ENCODE measurements around the gene SEZ6. TPM values are rescaled to one million over a fixed set of nuclear protein-coding genes. Genes with fewer than 3 reads are reported as not detected.

Gene SEZ6, protein sequence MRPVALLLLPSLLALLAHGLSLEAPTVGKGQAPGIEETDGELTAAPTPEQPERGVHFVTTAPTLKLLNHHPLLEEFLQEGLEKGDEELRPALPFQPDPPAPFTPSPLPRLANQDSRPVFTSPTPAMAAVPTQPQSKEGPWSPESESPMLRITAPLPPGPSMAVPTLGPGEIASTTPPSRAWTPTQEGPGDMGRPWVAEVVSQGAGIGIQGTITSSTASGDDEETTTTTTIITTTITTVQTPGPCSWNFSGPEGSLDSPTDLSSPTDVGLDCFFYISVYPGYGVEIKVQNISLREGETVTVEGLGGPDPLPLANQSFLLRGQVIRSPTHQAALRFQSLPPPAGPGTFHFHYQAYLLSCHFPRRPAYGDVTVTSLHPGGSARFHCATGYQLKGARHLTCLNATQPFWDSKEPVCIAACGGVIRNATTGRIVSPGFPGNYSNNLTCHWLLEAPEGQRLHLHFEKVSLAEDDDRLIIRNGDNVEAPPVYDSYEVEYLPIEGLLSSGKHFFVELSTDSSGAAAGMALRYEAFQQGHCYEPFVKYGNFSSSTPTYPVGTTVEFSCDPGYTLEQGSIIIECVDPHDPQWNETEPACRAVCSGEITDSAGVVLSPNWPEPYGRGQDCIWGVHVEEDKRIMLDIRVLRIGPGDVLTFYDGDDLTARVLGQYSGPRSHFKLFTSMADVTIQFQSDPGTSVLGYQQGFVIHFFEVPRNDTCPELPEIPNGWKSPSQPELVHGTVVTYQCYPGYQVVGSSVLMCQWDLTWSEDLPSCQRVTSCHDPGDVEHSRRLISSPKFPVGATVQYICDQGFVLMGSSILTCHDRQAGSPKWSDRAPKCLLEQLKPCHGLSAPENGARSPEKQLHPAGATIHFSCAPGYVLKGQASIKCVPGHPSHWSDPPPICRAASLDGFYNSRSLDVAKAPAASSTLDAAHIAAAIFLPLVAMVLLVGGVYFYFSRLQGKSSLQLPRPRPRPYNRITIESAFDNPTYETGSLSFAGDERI
- not detected for total RNA-seq

DNA sequence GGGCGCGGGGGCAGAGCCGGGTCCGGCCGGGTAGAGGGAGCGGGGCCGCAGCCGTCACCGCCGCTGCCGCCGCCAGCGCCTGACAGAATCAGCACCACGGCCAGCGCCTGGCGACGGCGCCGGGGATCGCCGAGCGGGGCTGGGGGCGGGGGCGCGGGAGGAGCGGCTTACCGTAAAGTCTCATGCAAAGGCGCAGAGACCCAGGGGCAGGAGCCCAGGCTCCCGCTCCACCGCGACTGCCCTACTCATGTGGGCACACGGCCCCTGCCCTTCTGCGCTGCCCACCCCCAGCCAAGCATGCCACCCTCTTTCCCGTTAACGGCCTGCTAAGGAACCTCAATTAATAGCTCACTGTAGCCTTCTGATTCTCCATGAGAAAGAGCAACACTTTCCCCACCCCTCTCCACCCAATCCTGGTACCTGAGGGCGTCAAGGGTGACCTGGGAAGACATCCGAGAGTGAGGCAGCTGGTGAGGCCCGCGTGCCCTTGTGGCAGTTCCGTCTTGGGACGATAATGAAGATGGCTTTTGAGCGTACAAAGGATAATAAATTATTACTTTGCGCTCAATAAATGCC is at the start of gene SEZ6:
SEZ6 (minus strand) TSS at position 98 of the 576 bp plus-strand sequence. CDS start 164 bp downstream, outside the sequence.
- intact Hi-C loops (cut with DNase I; ENCODE audit: low total_unique reads) (no loop called here), in situ Hi-C loops (cut with MboI; ENCODE audit: low sequenced_read_pairs in 4 of 4) (no loop called here)
- H3K27me3 ChIP-seq: peaks cover 48 to 55% (median 49%) of the 10 kb centered on the region in 3 donors
- no peaks in the 10 kb centered on the region for H3K9me3 ChIP-seq
- H3K36me3 ChIP-seq: no peaks in the 10 kb centered on the region
- no peak within 1 kb of the TSS for H3K27ac ChIP-seq
- TF ChIP-seq, protein P1, sequence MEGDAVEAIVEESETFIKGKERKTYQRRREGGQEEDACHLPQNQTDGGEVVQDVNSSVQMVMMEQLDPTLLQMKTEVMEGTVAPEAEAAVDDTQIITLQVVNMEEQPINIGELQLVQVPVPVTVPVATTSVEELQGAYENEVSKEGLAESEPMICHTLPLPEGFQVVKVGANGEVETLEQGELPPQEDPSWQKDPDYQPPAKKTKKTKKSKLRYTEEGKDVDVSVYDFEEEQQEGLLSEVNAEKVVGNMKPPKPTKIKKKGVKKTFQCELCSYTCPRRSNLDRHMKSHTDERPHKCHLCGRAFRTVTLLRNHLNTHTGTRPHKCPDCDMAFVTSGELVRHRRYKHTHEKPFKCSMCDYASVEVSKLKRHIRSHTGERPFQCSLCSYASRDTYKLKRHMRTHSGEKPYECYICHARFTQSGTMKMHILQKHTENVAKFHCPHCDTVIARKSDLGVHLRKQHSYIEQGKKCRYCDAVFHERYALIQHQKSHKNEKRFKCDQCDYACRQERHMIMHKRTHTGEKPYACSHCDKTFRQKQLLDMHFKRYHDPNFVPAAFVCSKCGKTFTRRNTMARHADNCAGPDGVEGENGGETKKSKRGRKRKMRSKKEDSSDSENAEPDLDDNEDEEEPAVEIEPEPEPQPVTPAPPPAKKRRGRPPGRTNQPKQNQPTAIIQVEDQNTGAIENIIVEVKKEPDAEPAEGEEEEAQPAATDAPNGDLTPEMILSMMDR (IDR thresholded peaks at IDR 0.05 in 4 of 5, conservative IDR thresholded peaks at IDR 0.05 in 1 of 5): peak in 1 of 5 experiments; percentile 20
- no peak for TF ChIP-seq POLR2A (IDR thresholded peaks at IDR 0.05)
- peak; percentile 10 to 22 for DNase-seq
- H3K4me3 ChIP-seq: no peak within 1 kb of the TSS
- no peaks in the 10 kb centered on the region for H3K4me1 ChIP-seq
- no peak for ATAC-seq

DNA sequence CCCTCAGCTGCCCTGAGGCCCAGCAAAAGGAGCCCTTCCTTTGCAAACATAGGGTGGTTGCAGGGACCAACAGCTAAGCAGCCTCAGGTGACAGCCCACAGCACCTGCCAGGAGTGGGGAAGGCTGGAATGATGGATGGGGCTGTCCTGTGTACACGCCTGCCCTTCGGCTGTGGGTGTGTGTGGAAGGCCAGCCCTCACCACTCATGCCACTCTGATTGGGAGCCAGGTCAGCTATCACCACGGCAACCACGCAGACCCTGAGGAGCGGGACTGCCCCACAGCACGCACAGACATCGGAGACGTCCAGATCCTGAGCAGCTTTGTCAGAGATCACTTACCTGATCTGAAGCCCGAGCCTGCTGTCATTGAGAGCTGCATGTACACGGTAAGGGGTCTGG is 49.0 kb upstream of the SEZ6 start:
- in situ Hi-C loops (cut with MboI; ENCODE audit: low sequenced_read_pairs in 4 of 4): no loop called here
- H3K27ac ChIP-seq: no peak overlapping the region
- TF ChIP-seq, protein P1 (IDR thresholded peaks at IDR 0.05 in 4 of 5, conservative IDR thresholded peaks at IDR 0.05 in 1 of 5): no peak
- TF ChIP-seq POLR2A (IDR thresholded peaks at IDR 0.05): no peak
- intact Hi-C loops (cut with DNase I; ENCODE audit: low total_unique reads): no loop called here
- H3K4me1 ChIP-seq: no peaks in the 10 kb centered on the region
- DNase-seq (no peak), ATAC-seq (no peak)
- H3K36me3 ChIP-seq: no peaks in the 10 kb centered on the region
- peaks cover 0 to 4% (median 0%) of the 10 kb centered on the region in 3 donors for H3K27me3 ChIP-seq
- no peaks in the 10 kb centered on the region for H3K9me3 ChIP-seq
- H3K4me3 ChIP-seq: no peak overlapping the region

DNA sequence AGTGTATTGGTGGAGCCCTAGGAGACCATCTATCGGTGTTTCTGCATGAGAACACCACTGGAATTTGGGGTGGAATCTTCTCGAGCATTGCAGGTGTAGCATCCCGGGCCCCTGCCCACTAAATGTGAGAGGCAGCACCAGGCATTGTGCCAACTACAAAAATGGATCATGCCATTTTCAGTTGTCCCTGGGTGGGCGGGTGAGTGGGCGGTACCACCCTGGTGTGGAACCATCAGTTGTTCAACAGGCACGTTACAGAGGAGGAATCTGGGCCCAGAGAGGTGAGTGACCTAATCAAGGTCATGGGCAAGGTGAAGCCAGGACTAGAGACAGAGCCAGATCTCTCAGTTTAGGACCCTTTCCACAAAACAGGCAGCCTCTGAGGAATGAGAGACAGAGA is 45.9 kb upstream of the SEZ6 start:
- ATAC-seq (no peak), DNase-seq (no peak)
- in situ Hi-C loops (cut with MboI; ENCODE audit: low sequenced_read_pairs in 4 of 4): no loop called here
- H3K4me3 ChIP-seq: no peak overlapping the region
- H3K27me3 ChIP-seq: peaks cover 0 to 4% (median 0%) of the 10 kb centered on the region in 3 donors
- TF ChIP-seq POLR2A (IDR thresholded peaks at IDR 0.05): no peak
- TF ChIP-seq, protein P1 (IDR thresholded peaks at IDR 0.05 in 4 of 5, conservative IDR thresholded peaks at IDR 0.05 in 1 of 5): no peak
- H3K27ac ChIP-seq: no peak overlapping the region
- H3K9me3 ChIP-seq: no peaks in the 10 kb centered on the region
- H3K36me3 ChIP-seq: no peaks in the 10 kb centered on the region
- intact Hi-C loops (cut with DNase I; ENCODE audit: low total_unique reads): no loop called here
- no peaks in the 10 kb centered on the region for H3K4me1 ChIP-seq

DNA sequence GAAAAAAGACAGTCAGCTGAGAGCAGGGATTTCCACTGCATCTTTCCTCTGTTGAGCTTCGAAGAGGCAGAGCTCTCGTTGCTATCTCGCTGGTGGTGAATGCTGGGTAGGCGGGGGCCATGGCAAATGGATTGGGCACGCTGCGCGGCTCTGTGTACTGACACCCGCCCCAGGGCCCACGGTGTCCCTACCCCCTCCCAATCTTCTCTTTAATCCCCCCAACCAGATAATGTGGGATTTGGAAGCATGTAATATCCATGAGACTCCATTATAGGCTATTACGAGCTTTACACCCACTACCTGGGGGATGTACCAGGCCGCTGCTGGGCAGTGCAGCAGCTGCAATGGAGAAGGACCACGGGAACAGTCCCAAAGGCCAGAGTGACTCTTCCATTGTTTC is 45.4 kb upstream of the SEZ6 start:
- Histone ChIP-seq H3K9me3 (no peaks in the 10 kb centered on the region), H3K4me3 (no peak overlapping the region), H3K27ac (no peak overlapping the region), H3K27me3 (peaks cover 0 to 4% (median 0%) of the 10 kb centered on the region in 3 donors), H3K4me1 (no peaks in the 10 kb centered on the region), H3K36me3 (no peaks in the 10 kb centered on the region)
- intact Hi-C loops (cut with DNase I; ENCODE audit: low total_unique reads): no loop called here
- no peak for DNase-seq
- no peak for ATAC-seq
- no peak for TF ChIP-seq POLR2A (IDR thresholded peaks at IDR 0.05)
- TF ChIP-seq, protein P1 (IDR thresholded peaks at IDR 0.05 in 4 of 5, conservative IDR thresholded peaks at IDR 0.05 in 1 of 5): no peak
- in situ Hi-C loops (cut with MboI; ENCODE audit: low sequenced_read_pairs in 4 of 4): no loop called here

All from gastrocnemius medialis (tissue), 4 donors.